A549 (cell line): ENCODE data around the gene SYTL2.

Experiments used
- CHD4 ChIP-seq: fragments of 200-600 bp; sonication (generic); IDR thresholded peaks from 2 replicates; pipeline ENCODE4 v1.6.1; 2016; ENCODE audit warnings: antibody characterized with exemption, mild to moderate bottlenecking, borderline replicate concordance
- CTCF ChIP-seq: fragments of >200 bp; sonication (Bioruptor Twin); formaldehyde crosslinking; IDR thresholded peaks from 3 replicates; pipeline ENCODE4 v1.5.1; 2016
- EP300 ChIP-seq, 2 experiments: fragments of >200 bp; sonication (Bioruptor Twin); formaldehyde crosslinking; IDR thresholded peaks; 2 replicates in 1 of 2; 3 replicates in 1 of 2; pipeline ENCODE4 v1.6.1; 2016 to 2017
- KDM5A ChIP-seq: fragments of 200-600 bp; sonication (generic); IDR thresholded peaks from 2 replicates; pipeline ENCODE4 v1.6.1; 2016; ENCODE audit warnings: antibody characterized with exemption, mild to moderate bottlenecking
- MAX ChIP-seq: IDR thresholded peaks from 2 replicates; pipeline ENCODE4 v1.6.1; 2012
- NR3C1 ChIP-seq: fragments of >200 bp; sonication (Bioruptor Twin); formaldehyde crosslinking; IDR thresholded peaks from 3 replicates; pipeline ENCODE4 v1.6.1; 2017
- POLR2A ChIP-seq: IDR thresholded peaks from 2 replicates; pipeline ENCODE4 v1.6.1; 2012; ENCODE audit warnings: mild to moderate bottlenecking, low read length
- RAD21 ChIP-seq, 2 experiments: fragments of >200 bp in 1 of 2; sonication (Bioruptor Twin) in 1 of 2; formaldehyde crosslinking in 1 of 2; IDR thresholded peaks in 1 of 2; conservative IDR thresholded peaks in 1 of 2; 2 replicates in 1 of 2; 3 replicates in 1 of 2; pipeline ENCODE4 v1.6.1; 2012 to 2018; ENCODE audit warnings: inconsistent platforms in 1 of 2
- REST ChIP-seq: fragments of 200-600 bp; sonication (generic); IDR thresholded peaks from 2 replicates; pipeline ENCODE4 v1.6.1; 2016; ENCODE audit warnings: antibody characterized with exemption, mild to moderate bottlenecking, moderate library complexity
- RFX5 ChIP-seq: fragments of 450-650 bp; IDR thresholded peaks from 2 replicates; pipeline ENCODE4 v1.7.1; 2014; ENCODE audit warnings: antibody characterized with exemption, mild to moderate bottlenecking, moderate library complexity
- SMC3 ChIP-seq: fragments of >200 bp; sonication (Bioruptor Twin); formaldehyde crosslinking; IDR thresholded peaks from 3 replicates; pipeline ENCODE4 v1.6.1; 2018; ENCODE audit warnings: inconsistent platforms

- TF ChIP-seq NR3C1 (no peak), CTCF (no peak), REST (no peak), RAD21 (conservative IDR thresholded peaks at IDR 0.05 in 1 of 2, IDR thresholded peaks at IDR 0.05 in 1 of 2) (no peak), SMC3 (no peak), MAX (no peak), KDM5A (no peak), RFX5 (no peak), POLR2A (no peak), EP300 (IDR thresholded peaks at IDR 0.05) (no peak), CHD4 (no peak)
Observed at GRCh38 chr11:85724748-85725465, 86.0 kb downstream of the SYTL2 start.
